K562 (cell line): ENCODE measurements around the gene PPP1R15A. TPM values are rescaled to one million over a fixed set of nuclear protein-coding genes. Genes with fewer than 3 reads are reported as not detected.
A peak's percentile ranks its signal among the peaks of the same experiment; 100 is the strongest.

Experiments
- CBFB ChIP-seq: sonication (generic); formaldehyde crosslinking; IDR thresholded peaks from 2 replicates; pipeline ENCODE4 v1.4.0; 2020; ENCODE audit warnings: mild to moderate bottlenecking, missing genetic modification reagents
- CBX3 ChIP-seq, 2 experiments: IDR thresholded peaks; 1 replicate in 1 of 2; 2 replicates in 1 of 2; pipeline ENCODE4 v1.6.1; 2012; ENCODE audit warnings: inconsistent platforms in 2 of 2, low read length in 2 of 2, borderline replicate concordance in 1 of 2, control low read depth in 1 of 2
- HSF4 ChIP-seq: fragments of 250-450 bp; sonication (Bioruptor Pico); IDR thresholded peaks from 2 replicates; pipeline ENCODE4 v2.1.2; 2022; ENCODE audit warnings: mild to moderate bottlenecking, moderate library complexity, borderline replicate concordance
- KLF13 ChIP-seq: fragments of 450-650 bp; IDR thresholded peaks from 2 replicates; pipeline ENCODE4 v1.6.1; 2016; ENCODE audit warnings: missing genetic modification characterization, low read depth, mild to moderate bottlenecking, missing compliant biosample characterization, moderate library complexity, borderline replicate concordance
- MEF2A ChIP-seq: IDR thresholded peaks from 2 replicates; pipeline ENCODE4 v1.6.1; 2011; ENCODE audit warnings: low read depth, mild to moderate bottlenecking, low read length, moderate library complexity; ENCODE audit not compliant: control insufficient read depth
- MTF1 ChIP-seq: fragments of 250-450 bp; sonication (Bioruptor Pico); IDR thresholded peaks from 2 replicates; pipeline ENCODE4 v1.9.0; 2021; ENCODE audit warnings: moderate library complexity, mild to moderate bottlenecking, inconsistent platforms, borderline replicate concordance
- NFE2L1 ChIP-seq: fragments of 450-650 bp; IDR thresholded peaks from 2 replicates; pipeline ENCODE4 v1.6.1; 2016; ENCODE audit warnings: missing genetic modification characterization, low read depth, mild to moderate bottlenecking, missing compliant biosample characterization, moderate library complexity, borderline replicate concordance
- NONO ChIP-seq, 2 experiments: fragments of 200-400 bp in 1 of 2; fragments of 450-650 bp in 1 of 2; formaldehyde crosslinking in 1 of 2; IDR thresholded peaks; 2 replicates each; pipeline ENCODE4 v1.6.1; 2017; ENCODE audit warnings: low read depth in 2 of 2, mild to moderate bottlenecking in 2 of 2, moderate library complexity in 2 of 2, low read length in 1 of 2
- NR2C1 ChIP-seq, 2 experiments: fragments of 450-650 bp; IDR thresholded peaks; 2 replicates each; pipeline ENCODE4 v1.6.1; 2017; ENCODE audit warnings: mild to moderate bottlenecking in 2 of 2, antibody characterized with exemption in 1 of 2, inconsistent platforms in 1 of 2, missing compliant biosample characterization in 1 of 2, missing genetic modification characterization in 1 of 2
- NR3C1 ChIP-seq: sonication (generic); formaldehyde crosslinking; IDR thresholded peaks from 2 replicates; pipeline ENCODE4 v1.8.1; 2022; ENCODE audit warnings: missing genetic modification reagents
- PBX2 ChIP-seq, 2 experiments: IDR thresholded peaks in 1 of 2; conservative IDR thresholded peaks in 1 of 2; 2 replicates each; pipeline ENCODE4 v1.6.1; 2016; ENCODE audit warnings: low read depth in 2 of 2, mild to moderate bottlenecking in 1 of 2, missing compliant biosample characterization in 1 of 2, missing genetic modification characterization in 1 of 2, moderate library complexity in 1 of 2
- PCBP2 ChIP-seq: fragments of 200-400 bp; formaldehyde crosslinking; IDR thresholded peaks from 2 replicates; pipeline ENCODE4 v1.6.1; 2018; ENCODE audit warnings: low read length, low read depth, mild to moderate bottlenecking, moderate library complexity; ENCODE audit not compliant: poor library complexity, severe bottlenecking
- PRPF4 ChIP-seq: fragments of 200-400 bp; formaldehyde crosslinking; IDR thresholded peaks from one replicate; pipeline ENCODE4 v1.6.1; 2017; ENCODE audit warnings: low read length, low read depth, mild to moderate bottlenecking; ENCODE audit not compliant: insufficient read depth, poor library complexity, severe bottlenecking
- RFX1 ChIP-seq: fragments of 450-650 bp; IDR thresholded peaks from 2 replicates; pipeline ENCODE4 v1.6.1; 2016; ENCODE audit warnings: mild to moderate bottlenecking, moderate library complexity
- RHOXF2B ChIP-seq: fragments of 250-450 bp; sonication (Bioruptor Pico); conservative IDR thresholded peaks from 2 replicates; pipeline ENCODE4 v1.5.1; 2021
- YY1 ChIP-seq, 3 experiments: IDR thresholded peaks; 2 replicates each; pipeline ENCODE4 v1.6.1; 2011; ENCODE audit warnings: low read length in 2 of 3, mild to moderate bottlenecking in 2 of 3, moderate library complexity in 2 of 3, borderline replicate concordance in 1 of 3, control low read depth in 1 of 3, low read depth in 1 of 3; ENCODE audit not compliant: insufficient read depth in 3 of 3, insufficient replicate concordance in 2 of 3, control insufficient read depth in 1 of 3, insufficient read length in 1 of 3; ENCODE audit errors: extremely low read depth in 1 of 3
- ZNF124 ChIP-seq: sonication (generic); formaldehyde crosslinking; IDR thresholded peaks from 2 replicates; pipeline ENCODE4 v1.8.1; 2022; ENCODE audit warnings: missing genetic modification reagents
- ZNF41 ChIP-seq: fragments of 250-450 bp; sonication (Bioruptor Pico); conservative IDR thresholded peaks from 2 replicates; pipeline ENCODE4 v1.4.0; 2020; ENCODE audit warnings: mild to moderate bottlenecking
- polyA plus RNA-seq, 8 experiments: library from polyadenylated mRNA; depleted of rRNA in 4 of 8; stranded (reverse) in 5 of 8; unstranded in 3 of 8; fragments of >200 nt; fragmentation: Nextera tagmentation in 2 of 8; fragmentation: Illumina TruSeq in 1 of 8; extraction: Ambion mirVana in 2 of 8; extraction: Trizol in 1 of 8; gene quantifications; 2 replicates each; pipeline versions ENCODE4 v1.2.1 to v1.2.3, GENCODE V29; 2011 to 2014; ENCODE audit warnings: inconsistent platforms in 1 of 8, missing spikeins in 1 of 8
- total RNA-seq, 7 experiments: library from RNA; depleted of rRNA in 6 of 7; stranded (reverse); fragments of >200 nt in 6 of 7; fragmentation: Illumina TruSeq in 2 of 7; extraction: Trizol in 2 of 7; gene quantifications; 2 replicates each; pipeline versions ENCODE4 v1.2.1 to v1.2.3, GENCODE V29; 2011 to 2021; ENCODE audit warnings: low replicate concordance in 1 of 7
- TF ChIP-seq, protein P1 (sequence below): fragments of 450-650 bp; formaldehyde crosslinking; conservative IDR thresholded peaks from 2 replicates; pipeline ENCODE4 v1.4.0; 2022; ENCODE audit warnings: mild to moderate bottlenecking, missing genetic modification characterization

The PPP1R15A gene
- total and polyA plus RNA-seq, 9 of the 15 experiments (the other 6 are each of a cell fraction or from before 2014, with no cell fraction given) = 0.42 to 73.7 (median 44.0) TPM

DNA sequence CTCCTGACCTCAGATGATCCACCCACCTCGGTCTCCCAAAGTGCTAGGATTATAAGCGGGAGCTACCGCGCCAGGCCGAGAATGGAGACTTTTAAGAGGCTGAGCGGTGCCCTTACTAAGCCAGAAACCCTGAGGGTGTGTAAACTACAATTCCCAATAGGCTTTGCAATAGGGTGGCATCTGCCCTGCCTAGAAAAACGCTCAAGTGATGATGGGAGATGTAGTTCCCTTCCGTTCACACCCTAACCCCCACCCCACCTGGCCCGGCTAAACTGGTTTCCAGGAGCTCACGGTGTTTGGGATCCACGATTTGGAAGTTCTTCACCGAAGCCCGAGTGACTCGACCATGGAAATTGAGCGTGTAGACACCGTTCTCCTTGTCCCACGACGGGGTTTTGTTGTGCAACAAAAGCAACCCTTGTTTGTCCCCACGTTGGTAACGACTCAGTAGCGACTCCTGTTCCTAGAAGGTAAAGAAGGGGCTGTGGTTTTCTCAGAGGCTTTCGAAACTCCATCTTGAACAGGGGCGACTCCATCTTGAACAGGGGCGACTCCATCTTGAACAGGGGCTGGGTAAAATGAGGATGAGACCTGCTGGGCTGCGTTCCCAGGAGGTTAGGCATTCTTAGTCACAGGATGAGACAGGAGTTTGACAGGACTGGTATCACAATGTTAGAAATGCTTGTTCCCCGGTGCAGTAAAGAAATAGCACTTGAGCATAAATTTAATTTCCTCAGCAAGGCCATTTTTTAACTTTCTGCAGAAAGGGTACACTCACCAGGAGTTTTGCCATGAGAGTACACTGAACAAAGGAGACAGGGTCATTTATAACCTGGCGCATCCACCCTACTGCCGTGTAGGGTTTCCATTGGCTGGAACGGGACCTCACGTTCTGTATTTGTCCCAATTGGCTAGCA lies 9.8 kb downstream of the PPP1R15A start (continued):
- no peak for TF ChIP-seq PBX2 (CRISPR knock-in tag; IDR thresholded peaks at IDR 0.05; ENCODE audit: low read depth)
- TF ChIP-seq PBX2 (tag; conservative IDR thresholded peaks at IDR 0.05; ENCODE audit: low read depth) = peak; percentile 54; the same call in 1 of the 2 replicates
- peak; percentile 80; the same call in 1 of the 2 replicates for TF ChIP-seq KLF13 (tag)
- TF ChIP-seq, protein P1, sequence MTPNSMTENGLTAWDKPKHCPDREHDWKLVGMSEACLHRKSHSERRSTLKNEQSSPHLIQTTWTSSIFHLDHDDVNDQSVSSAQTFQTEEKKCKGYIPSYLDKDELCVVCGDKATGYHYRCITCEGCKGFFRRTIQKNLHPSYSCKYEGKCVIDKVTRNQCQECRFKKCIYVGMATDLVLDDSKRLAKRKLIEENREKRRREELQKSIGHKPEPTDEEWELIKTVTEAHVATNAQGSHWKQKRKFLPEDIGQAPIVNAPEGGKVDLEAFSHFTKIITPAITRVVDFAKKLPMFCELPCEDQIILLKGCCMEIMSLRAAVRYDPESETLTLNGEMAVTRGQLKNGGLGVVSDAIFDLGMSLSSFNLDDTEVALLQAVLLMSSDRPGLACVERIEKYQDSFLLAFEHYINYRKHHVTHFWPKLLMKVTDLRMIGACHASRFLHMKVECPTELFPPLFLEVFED = 0 out of 2 replicates have a peak, but pooled peaks have one; percentile 58
- TF ChIP-seq ZNF124 (CRISPR knock-in tag) = no peak
- 0 out of 2 replicates have a peak, but pooled peaks have one; percentile 74 for TF ChIP-seq RHOXF2B (CRISPR knock-in tag)
- TF ChIP-seq PRPF4 = no peak
- no peak for TF ChIP-seq NONO (IDR thresholded peaks at IDR 0.05; ENCODE audit: low read depth in 2 of 2, low read length in 1 of 2)
- TF ChIP-seq PCBP2 = no peak
- TF ChIP-seq CBFB (CRISPR knock-in tag) = no peak
- peak; percentile 90 for TF ChIP-seq ZNF41 (CRISPR knock-in tag)
- TF ChIP-seq HSF4 = peak; percentile 95
- TF ChIP-seq MEF2A = no peak
- TF ChIP-seq NFE2L1 (tag) = peak; percentile 22; the same call in 1 of the 2 replicates
- TF ChIP-seq YY1 (IDR thresholded peaks at IDR 0.05; ENCODE audit: borderline replicate concordance in 1 of 3, control insufficient read depth in 1 of 3, extremely low read depth in 1 of 3, insufficient read depth in 3 of 3, insufficient read length in 1 of 3, insufficient replicate concordance in 2 of 3, low read depth in 1 of 3, low read length in 2 of 3) = peak in 1 of 3 experiments; percentile 57
- 0 out of 2 replicates have a peak, but pooled peaks have one; percentile 70 for TF ChIP-seq MTF1
- TF ChIP-seq NR2C1 (IDR thresholded peaks at IDR 0.05) = 0 out of 2 replicates have a peak, but pooled peaks have one; percentile 30
- TF ChIP-seq NR2C1 (tag; IDR thresholded peaks at IDR 0.05) = peak; percentile 87
- TF ChIP-seq CBX3 (IDR thresholded peaks at IDR 0.05; ENCODE audit: borderline replicate concordance in 1 of 2, low read length in 2 of 2) = peak in 1 of 2 experiments; percentile 92; a peak in 2 of 3 replicates
- no peak for TF ChIP-seq NR3C1
- TF ChIP-seq RFX1 = no peak
